Brain microvascular endothelial cell (primary cell): ENCODE data around the gene PARL.

ENCODE experiments used
- DNase-seq: peaks from one replicate; pipeline ENCODE4 v3.0.0-alpha.2; 2020
- H3K27ac ChIP-seq: fragments of 250-450 bp; sonication (Bioruptor Pico); 2 replicates; pipeline ENCODE4 v1.5.1; 2020; ENCODE audit warnings: mild to moderate bottlenecking, moderate library complexity
- H3K27me3 ChIP-seq: fragments of 250-450 bp; sonication (Bioruptor Pico); replicated peaks from 2 replicates; pipeline ENCODE4 v1.5.1; 2020; ENCODE audit warnings: mild to moderate bottlenecking
- H3K36me3 ChIP-seq: fragments of 250-450 bp; sonication (Bioruptor Pico); replicated peaks from 2 replicates; pipeline ENCODE4 v1.5.1; 2020; ENCODE audit warnings: mild to moderate bottlenecking
- H3K4me3 ChIP-seq: 2 replicates; pipeline ENCODE4 v1.5.1; 2011; ENCODE audit warnings: low read depth, mild to moderate bottlenecking, control low read depth, low read length, moderate library complexity
- CTCF ChIP-seq: IDR thresholded peaks from 2 replicates; pipeline ENCODE4 v1.5.1; 2011; ENCODE audit warnings: low read depth, mild to moderate bottlenecking, moderate library complexity, low read length, control low read depth, inconsistent platforms; ENCODE audit errors: missing control alignments
- in situ Hi-C: cut with HindIII; loops from 2 replicates; pipeline ENCODE4 v1.10.0; 2017; ENCODE audit warnings: low sequenced_read_pairs, low pct_ligation_motif_present

The PARL gene

GRCh38 chr3:183802989-183803388 lies 81.7 kb downstream of the PARL start:
- no peak for DNase-seq
- H3K4me3 ChIP-seq = no peak overlapping the region
- no peaks in the 10 kb centered on the region for H3K27me3 ChIP-seq
- no peak overlapping the region for H3K27ac ChIP-seq
- in situ Hi-C loops = no loop called here
- H3K36me3 ChIP-seq = peaks cover 83% of the 10 kb centered on the region
- no peak for TF ChIP-seq CTCF

GRCh38 chr3:183801601-183802000 lies 83.1 kb downstream of the PARL start:
- in situ Hi-C loops = no loop called here
- H3K36me3 ChIP-seq = peaks cover 75% of the 10 kb centered on the region
- no peaks in the 10 kb centered on the region for H3K27me3 ChIP-seq
- DNase-seq = no peak
- no peak overlapping the region for H3K4me3 ChIP-seq
- H3K27ac ChIP-seq = no peak overlapping the region
- TF ChIP-seq CTCF = no peak

- H3K4me3 ChIP-seq = no peak overlapping the region
- H3K27ac ChIP-seq = no peak overlapping the region
- in situ Hi-C loops = no loop called here
- peaks cover 68% of the 10 kb centered on the region for H3K36me3 ChIP-seq
- no peaks in the 10 kb centered on the region for H3K27me3 ChIP-seq
- TF ChIP-seq CTCF = no peak
- no peak for DNase-seq
Observed at GRCh38 chr3:183800243-183800863, 84.3 kb downstream of the PARL start.

- Histone ChIP-seq H3K27me3 (no peaks in the 10 kb centered on the region), H3K4me3 (no peak overlapping the region), H3K27ac (no peak overlapping the region), H3K36me3 (peaks cover 62% of the 10 kb centered on the region)
- DNase-seq = no peak
- in situ Hi-C loops = loop anchor here (25.0 kb wide), 1 partner anchor 312 kb away; no protein-coding TSS in a partner anchor
- no peak for TF ChIP-seq CTCF
Observed at GRCh38 chr3:183799461-183799860, 85.2 kb downstream of the PARL start.

- Histone ChIP-seq H3K36me3 (peaks cover 57% of the 10 kb centered on the region), H3K4me3 (no peak overlapping the region), H3K27me3 (no peaks in the 10 kb centered on the region), H3K27ac (no peak overlapping the region)
- no peak for DNase-seq
- in situ Hi-C loops = loop anchor here (25.0 kb wide), 1 partner anchor 311 kb away; no protein-coding TSS in a partner anchor
- TF ChIP-seq CTCF = no peak
Observed at GRCh38 chr3:183797996-183798395, 86.7 kb downstream of the PARL start.

GRCh38 chr3:183796372-183796771 lies 88.3 kb downstream of the PARL start:
- no peak overlapping the region for H3K4me3 ChIP-seq
- no peaks in the 10 kb centered on the region for H3K27me3 ChIP-seq
- H3K36me3 ChIP-seq = peaks cover 49% of the 10 kb centered on the region
- H3K27ac ChIP-seq = no peak overlapping the region
- in situ Hi-C loops = loop anchor here (25.0 kb wide), 1 partner anchor 309 kb away; no protein-coding TSS in a partner anchor
- TF ChIP-seq CTCF = no peak
- no peak for DNase-seq
